Hypothalamus (tissue), 51 donors: Measurements from ENCODE around the gene CHN2.
A peak's percentile ranks its signal among the peaks of the same experiment; 100 is the strongest.

Experiments
- DNase-seq, 51 donors: peaks; one replicate each; lab custom pipeline; 2025; lab: John Stamatoyannopoulos, UW

CHN2 gene

DNA sequence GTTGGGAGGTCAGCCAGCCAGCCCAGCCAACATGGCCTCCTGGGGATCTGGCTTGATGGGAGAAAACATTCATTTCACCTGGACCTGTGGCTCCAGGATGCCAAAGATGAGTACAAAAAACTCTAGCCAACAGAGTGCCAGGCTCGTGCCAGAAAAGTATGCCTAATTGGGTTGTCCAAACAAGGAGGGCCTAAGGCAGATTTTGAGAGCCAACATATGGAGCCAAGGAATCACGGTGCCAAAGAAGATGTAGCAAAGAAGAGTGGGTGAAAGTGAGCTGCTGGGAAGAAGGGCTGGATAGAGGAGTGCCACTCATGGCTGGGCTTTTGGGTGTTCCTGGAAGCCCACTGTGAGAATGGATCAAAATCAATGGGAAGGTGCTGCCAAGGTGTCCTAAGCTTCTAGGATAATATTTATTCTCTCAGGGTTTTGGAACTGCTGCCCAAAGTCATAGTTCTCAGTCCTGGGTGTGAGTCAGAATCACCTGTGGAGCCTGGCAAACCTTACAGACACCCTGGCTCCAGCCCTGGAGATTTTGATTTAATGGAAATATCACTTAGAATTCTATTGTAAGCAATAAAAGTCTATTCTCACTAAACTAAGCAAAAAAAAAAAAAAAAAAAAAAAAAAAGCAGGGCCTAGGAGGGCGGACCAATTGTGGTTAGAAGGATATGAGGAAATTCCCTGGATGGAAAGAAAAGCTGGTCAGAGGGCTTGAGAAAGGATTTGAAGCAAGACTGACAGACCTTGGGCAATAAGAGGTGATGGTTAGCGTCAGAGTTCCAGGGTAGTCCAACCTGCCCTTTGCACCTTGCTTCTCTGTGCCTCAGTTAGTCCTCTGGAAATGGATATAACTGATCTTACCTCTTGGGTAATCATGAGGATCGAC is 186.9 kb downstream of the CHN2 start:
- DNase-seq, result no peak

DNA sequence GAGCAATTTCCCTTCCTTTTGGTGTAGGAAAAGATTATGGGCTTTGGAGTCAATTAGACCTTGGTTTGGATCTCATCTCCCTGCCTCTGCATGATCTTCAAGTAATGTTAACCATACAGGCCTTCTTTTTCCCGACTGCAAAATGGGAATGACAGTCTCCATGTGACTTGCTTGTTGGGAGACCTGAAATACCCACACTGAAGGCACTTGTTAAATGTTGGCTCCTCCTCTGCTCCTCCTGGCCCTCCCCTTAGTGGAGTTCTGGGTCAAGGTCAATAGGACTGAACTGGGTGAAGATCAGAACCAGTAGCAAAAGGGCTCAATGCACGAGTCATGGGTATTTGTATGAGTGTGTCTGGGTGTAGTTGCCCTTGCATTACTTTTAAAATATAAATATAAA is 189.7 kb downstream of the CHN2 start:
- no peak for DNase-seq

DNA sequence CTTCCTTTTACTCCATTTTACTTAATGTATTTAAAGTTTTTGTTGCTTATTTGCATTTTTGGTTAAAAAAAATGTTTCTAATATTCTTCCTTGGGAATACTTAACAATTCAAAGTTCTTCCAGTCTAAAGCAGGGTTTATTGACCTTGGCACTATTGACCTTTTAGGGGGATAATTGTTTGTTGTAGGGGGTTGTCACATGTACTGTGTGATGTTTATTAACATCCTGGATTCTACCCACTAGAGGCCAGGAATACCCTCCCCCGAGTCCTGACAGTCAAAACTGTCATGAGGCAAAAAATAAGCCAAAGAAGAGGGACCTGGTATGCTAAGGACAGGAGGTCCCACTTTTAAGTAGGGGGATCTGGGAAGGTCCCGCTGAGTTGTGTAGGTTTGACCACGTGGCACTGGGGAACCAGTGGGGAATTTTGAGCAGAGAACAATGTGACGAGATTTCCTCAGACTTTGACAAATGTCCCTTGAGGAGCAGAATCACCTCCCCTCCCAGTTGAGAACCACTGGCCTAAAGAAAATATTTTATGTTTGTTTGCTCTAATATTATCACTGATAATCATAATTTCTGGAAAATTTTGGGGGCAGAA is 190.7 kb downstream of the CHN2 start:
- no peak for DNase-seq

DNA sequence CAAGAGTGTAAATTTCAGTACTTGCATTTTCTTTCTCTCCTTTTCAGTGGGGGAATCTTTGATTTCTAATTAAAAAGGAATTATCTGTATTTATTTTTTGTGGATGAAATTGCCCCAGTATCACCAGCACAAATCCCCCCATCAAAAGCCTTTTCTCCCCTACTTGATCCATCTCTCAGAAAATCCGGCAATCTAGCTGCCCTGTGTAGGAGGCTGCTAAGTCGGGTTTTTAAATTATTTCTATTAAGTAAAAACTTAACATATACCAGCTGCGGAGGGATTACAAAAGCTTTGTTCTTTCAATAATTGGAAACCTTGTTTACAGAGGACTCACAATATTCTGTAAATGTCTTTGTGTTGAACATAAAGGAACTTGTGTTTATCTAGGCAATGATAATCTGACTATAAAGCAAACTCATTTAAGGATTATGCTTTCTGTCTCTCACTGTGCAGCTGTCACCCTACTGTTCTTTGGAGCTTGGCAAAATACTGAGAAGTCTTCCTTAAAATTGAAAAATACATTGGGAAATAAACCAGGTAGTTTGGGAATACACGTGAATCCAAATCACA is 191.7 kb downstream of the CHN2 start:
- no peak for DNase-seq

DNA sequence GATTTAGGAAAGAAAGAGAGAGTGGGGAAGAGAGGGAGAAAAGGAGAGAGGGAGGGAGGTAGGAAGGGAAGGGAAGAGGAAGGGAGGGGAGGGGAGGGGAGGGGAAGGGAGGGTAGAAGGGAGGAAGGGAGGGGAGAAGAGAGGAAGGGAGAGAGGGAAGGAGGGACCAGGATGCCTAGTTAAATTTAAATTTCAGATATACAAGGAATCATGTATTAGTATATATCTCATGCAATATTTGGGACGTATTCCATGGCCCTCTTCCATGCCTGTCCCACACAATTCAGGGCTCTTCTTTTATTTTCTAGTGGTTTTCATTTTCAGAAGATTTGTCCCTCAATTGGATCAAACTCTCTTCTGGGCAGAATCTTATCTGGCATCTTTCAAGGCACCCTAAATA is 196.7 kb downstream of the CHN2 start:
- no peak for DNase-seq

DNA sequence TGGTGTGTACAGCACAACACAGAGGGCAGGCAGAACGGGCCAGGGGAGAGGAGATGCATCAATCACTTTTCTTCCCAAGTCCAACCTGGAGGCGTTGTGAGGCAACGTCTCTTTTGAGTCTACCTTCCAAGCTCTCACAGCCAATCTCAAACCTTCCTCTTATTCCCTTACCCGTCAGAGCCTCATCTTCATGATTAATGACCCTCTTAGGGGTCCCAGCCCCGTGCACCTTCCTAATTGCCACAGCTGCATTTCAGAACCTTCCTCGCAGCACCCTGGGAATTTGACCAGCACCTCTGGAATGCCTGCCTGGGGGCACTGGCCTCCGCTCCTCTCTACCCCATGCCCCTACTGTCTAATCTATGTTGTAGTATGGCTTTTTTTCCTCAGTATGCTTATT is 199.7 kb downstream of the CHN2 start:
- DNase-seq, result no peak

DNA sequence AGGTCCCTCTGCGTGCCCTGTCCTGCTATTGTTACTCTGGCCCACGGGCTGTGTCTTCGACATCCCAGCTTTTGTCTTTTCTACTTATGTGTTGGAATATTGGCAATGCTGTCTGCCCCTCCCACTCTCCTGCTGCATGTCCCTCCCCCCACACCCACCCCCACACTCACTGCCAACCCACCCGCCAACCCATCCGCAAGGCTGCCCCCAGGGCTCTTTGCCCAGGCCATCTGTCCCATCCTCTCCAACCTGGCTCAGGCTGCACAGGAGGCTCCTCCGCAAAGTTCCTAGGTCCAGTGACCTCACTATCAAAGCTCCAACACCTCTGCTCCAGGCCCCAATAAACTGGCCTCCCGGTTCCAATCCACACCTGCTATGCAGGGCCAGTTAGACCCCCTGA is 202.0 kb downstream of the CHN2 start:
- no peak for DNase-seq

DNA sequence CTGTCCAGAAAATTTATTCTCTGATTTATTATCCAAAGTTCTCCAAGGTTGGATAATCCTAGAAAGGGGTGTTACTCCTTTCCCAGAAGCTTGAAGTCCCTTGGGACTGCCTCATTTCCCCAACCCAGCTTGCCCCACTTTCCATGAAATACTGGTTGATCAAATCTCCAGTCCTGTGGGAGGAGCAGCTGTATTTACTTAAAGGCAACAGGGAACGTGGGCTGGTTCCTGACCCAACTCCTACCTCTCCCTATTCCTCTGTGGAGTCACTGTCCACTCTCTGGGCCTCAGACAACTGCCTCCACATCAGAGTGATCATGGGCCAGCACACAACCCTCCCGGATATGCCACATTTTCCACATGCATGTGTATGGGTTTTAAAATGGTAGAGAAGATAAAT is 202.8 kb downstream of the CHN2 start:
- no peak for DNase-seq

DNA sequence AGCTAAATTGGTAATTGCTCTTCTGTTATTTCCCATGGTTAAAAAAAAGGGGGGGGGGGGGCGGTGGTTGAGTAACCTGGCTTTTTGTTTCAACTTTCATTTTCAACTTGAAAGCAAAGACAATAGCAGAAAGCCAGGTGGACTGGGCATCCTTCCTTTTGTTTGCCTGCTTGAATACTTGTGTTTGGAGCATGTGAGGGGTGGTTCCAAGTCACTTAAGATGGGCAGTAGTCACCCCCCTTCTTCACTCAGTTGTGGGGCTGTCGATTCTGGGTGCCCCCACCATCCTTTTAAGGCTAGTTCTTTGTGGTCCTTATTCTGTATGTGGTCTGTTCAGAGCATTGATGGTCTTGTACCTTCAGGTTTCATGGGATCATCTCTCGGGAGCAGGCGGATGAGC is 203.4 kb downstream of the CHN2 start:
- no peak for DNase-seq

DNA sequence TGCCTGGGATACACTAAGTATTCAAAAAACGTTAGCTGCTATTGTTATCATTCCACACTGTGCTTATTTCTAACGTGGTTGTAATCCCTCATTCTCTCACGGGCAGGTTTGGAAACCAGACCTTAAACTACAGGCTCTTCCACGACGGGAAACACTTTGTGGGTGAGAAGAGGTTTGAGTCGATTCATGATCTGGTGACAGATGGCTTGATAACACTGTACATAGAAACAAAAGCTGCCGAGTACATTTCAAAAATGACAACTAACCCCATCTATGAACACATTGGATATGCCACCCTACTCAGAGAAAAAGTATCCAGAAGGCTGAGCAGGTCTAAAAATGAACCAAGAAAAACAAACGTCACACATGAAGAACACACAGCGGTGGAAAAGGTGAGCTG is 205.9 kb downstream of the CHN2 start:
- DNase-seq, result no peak

DNA sequence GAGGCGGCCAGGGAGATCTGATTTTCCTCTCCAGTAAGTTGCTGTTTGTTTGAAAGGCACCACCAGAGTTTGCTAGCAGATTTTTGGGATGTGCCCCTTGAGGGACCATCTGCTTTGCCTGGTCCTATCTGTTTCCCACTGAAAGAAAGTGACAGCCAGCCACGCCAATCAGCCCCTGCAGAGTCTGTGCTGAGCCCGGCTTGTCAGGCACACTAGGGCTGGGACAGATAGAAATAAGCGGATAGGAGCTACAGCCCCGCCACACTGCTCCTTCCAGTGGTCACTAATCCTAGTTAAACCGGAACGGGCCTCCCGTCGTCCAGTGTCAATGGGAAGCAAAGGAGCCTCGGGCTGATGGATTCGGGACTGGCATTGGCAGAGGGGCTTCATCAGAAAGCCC is 207.2 kb downstream of the CHN2 start:
- DNase-seq, result no peak

DNA sequence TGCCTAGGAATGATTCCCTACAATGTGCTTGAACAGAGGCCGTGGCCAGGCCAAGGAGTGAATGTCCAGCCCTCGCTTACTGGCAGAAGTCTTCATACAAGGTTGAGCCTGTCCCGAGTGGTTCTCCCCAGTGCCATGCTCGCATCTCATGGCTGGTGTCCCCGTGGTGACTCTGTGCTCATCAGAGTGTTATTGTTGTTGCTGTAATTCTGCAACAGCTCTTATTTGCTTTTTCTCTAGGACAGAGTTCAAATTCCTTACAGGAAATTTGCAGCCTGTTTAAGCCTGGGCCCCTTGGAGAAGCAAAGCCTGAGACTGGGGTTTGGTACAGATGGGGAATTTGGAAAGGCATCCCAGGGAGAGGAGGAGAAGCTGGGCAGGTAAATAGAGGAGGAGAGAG is 211.3 kb downstream of the CHN2 start:
- DNase-seq, result peak in 3 of 51 donors; percentile 5 to 21 (median 9)

DNA sequence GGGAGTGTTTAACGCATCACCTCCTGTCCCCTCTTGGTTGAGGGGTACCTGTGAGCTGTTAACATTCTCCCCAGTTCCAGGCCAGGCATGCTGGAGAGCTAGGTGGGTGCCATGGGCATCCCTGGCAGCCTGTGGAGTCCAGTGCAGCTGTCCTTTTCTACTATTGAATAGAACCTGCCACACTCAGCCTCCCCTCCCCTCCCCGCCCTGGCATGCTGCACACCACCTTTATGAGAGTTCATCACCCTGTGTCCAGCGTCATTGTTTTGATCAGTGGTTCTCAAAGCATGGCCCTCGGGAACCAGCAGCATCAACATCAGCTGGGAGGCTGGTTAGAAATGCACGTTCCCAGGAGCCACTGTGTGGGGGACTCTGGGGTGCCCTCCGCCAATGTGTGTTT is 211.8 kb downstream of the CHN2 start:
- DNase-seq, result no peak

DNA sequence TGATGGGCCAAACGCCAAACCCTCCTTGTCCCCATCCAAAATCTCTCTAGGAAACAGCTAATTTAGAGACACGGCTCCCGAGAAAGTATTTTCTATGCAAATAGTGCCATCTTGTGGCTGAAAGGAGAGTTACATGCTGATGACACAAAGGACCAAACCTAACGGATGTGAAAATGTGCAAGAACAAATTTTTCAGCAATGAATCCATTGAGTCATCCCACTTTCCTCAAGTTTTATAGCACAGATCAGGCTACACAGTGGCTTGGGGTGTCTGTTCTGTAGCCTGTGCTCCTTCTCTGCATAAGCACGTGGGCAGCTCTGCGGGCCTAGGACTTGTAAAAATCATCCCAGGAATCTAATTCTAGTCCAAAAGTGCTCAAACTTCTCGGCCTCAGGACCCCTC is 214.3 kb downstream of the CHN2 start:
- peak in 29 of 51 donors; percentile 2 to 81 (median 32) for DNase-seq

DNA sequence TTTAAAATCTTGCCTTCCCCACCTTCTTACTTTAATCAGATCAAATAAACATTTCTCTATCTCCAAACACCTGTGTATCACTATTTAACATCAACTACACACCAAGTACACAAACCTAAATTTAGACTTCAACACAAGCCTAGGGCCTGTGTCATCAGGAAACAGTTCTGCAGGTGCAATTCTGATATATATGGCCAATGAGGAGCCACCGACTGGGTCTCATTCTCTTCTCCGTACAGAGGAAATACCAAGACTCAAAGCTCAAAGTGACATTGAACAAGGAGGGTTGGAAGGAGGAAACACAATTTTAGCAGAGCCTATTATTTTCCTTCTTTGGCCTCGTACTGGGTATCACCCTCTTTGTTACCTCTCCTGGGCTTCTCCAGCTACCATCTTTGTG is 216.4 kb downstream of the CHN2 start:
- DNase-seq, result no peak

DNA sequence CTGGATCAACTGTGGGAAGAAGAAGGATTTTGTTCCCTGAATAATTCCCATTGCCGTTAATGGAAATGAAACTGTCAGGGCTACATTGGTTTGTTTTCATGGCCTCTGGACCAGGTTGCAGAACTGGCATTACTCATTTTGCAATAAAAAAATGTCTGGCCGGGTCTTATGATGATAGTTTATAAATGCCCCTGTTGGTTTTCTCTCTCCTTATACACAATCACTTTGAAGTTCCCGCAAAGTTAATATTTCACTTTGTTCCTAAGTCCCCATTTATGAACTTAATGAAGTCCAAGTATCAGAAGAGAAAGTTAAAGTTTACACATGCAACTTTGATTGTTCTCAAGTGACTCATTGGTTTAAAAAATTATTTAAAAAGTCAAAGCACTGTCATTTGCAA is 218.3 kb downstream of the CHN2 start:
- DNase-seq, result no peak

DNA sequence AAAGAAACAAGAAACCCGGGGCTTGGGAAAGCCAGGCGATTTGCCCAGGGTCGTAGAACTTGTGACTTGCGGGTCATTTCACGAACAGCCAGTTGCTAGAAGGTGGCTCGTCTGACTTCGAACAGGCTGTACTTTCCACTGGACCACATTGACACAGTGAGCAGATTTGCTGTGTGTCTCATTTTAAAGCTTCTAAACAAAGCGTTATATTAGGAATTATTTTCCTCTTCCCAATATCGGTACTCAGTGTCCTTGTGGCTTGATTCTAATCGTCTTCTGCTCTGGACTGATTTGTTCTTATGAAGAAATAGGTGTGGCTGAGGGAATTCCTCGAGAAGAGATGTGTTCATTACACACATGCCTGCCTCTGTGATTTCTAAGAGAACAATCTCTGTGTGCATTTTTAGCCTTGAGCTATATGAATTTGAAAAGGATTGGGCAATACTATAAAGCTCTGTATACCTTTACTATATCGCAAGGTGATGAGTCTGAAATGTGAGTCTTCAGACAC is 219.1 kb downstream of the CHN2 start:
- DNase-seq, result no peak

DNA sequence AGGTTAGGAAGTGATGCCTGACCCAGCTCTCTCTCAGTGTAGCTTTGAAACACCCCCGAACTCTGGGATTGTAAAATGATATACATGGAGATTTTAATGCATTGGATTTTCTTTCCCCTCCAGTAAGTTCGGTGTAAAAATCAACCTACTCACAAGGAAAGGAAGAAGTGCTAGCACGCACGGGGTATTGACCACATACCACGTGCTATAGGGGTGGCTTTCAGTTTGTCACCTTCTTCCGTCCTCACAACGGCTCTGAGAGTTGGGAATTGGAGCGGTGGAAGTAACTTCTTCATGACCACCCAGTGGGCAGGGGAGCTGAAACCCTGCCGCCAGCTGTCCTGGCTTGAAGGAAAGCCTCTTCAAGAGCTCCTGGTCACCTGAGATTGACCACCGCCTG is 219.6 kb downstream of the CHN2 start:
- no peak for DNase-seq

DNA sequence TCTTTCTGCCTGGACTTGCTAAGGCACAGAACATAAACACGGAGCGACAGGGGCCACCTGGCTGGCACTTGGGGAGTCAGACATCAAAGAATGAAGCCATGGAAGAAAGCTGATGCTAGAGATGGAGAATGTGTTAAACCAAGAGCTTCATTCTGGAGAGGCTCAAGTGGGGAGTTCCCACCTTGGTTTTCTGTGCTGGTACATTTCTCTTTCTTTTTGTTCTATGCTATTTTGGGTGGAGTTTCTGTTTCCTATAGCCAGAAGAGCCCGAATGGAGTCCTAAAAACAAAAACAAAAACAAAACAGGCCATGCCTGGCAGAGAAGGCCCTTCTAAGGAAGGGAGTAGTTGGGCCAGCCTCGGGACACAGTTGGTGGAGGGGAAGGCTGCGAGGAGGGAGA is 220.6 kb downstream of the CHN2 start:
- no peak for DNase-seq

DNA sequence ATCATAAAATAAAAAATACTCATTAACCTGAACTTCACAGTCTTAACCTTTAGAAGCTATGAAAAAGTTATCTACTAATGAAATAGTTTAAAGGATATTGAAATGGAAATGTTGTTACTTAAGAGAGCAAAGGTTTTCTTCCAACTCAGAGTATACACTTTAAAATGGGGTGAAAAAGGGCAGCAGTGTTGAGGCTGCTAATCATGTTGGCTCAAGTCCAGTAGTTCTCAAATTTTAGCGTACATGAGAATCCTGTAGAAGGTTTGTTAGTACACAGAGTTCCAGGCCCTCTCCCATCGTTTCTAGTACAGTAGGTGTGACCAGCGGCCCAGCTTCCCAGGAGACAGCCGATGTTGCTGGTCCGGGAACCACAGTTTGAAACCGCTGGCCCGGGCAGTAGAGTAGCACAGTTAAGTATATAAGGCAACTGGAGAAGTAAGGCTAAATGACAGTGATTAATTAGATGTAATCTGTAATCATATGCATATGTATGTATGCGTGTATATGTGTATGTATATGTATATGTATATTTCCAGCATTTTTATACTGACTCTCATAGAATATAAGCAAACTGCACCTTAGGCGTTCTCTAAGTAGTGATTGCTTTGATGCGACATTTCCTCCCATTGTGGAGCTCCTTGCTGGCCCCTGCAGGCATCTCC is 221.8 kb downstream of the CHN2 start:
- no peak for DNase-seq

DNA sequence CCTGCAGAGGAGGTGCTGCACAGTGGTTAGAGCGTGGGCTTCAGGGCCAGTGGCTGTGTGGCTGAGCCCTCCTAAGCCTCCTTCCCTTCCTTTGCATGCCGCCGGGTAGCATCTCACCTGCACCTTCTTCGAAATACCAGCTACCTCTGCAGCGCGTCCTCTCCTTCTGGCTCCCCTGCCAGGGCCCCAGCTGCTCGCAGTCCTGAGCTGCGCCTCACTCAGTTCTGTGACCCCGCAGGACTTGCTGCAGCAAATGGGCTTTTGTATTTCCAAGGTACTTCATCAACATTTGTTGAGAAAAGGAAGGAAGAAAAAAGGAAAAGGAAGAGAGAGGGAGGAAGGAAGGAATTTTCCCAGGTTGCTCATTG is 222.3 kb downstream of the CHN2 start:
- DNase-seq, result no peak
